Endothelial cell (in vitro differentiated cells): ENCODE data around the gene SLIT2. TPM values are rescaled to one million over a fixed set of nuclear protein-coding genes. Genes with fewer than 3 reads are reported as not detected.
A peak's percentile ranks its signal among the peaks of the same experiment; 100 is the strongest.

Experiments
- DNase-seq: peaks from one replicate; pipeline ENCODE4 v3.0.0; 2021; ENCODE audit warnings: low spot score
- H3K27ac Mint-ChIP-seq: one replicate; pipeline ENCODE4 v1.8.0; 2021; ENCODE audit warnings: mixed read lengths, inconsistent platforms; ENCODE audit not compliant: unreplicated experiment
- H3K27me3 Mint-ChIP-seq: one replicate; pipeline ENCODE4 v1.8.0; 2021; ENCODE audit warnings: mild to moderate bottlenecking, moderate library complexity, mixed read lengths, inconsistent platforms; ENCODE audit not compliant: unreplicated experiment
- H3K36me3 Mint-ChIP-seq: one replicate; pipeline ENCODE4 v1.8.0; 2021; ENCODE audit warnings: mild to moderate bottlenecking, low read depth, mixed read lengths, inconsistent platforms; ENCODE audit not compliant: unreplicated experiment
- H3K4me1 Mint-ChIP-seq: one replicate; pipeline ENCODE4 v1.8.0; 2021; ENCODE audit warnings: mild to moderate bottlenecking, mixed read lengths, inconsistent platforms; ENCODE audit not compliant: unreplicated experiment
- H3K4me3 Mint-ChIP-seq: one replicate; pipeline ENCODE4 v1.8.0; 2021; ENCODE audit warnings: mild to moderate bottlenecking, mixed read lengths, inconsistent platforms; ENCODE audit not compliant: unreplicated experiment
- H3K9me3 Mint-ChIP-seq: one replicate; pipeline ENCODE4 v1.8.0; 2021; ENCODE audit warnings: mixed read lengths, inconsistent platforms; ENCODE audit not compliant: unreplicated experiment
- CTCF ChIP-seq: fragments of 200-600 bp; sonication (generic); IDR thresholded peaks from one replicate; pipeline ENCODE4 v1.5.0; 2021; ENCODE audit warnings: antibody characterized with exemption; ENCODE audit not compliant: unreplicated experiment
- long read RNA-seq: library from polyadenylated mRNA; unstranded; transcript quantifications from one replicate; pipeline ENCODE4 v2.0.0, GENCODE V29; 2020; ENCODE audit not compliant: unreplicated experiment
- total RNA-seq: library from RNA; stranded (reverse); fragmentation: NEBNext Ultra II Directional; extraction: Animal tissue kit (Norgen Biotek cat#: 25700); gene quantifications from one replicate; pipeline ENCODE4 v1.2.1, GENCODE V29; 2021; ENCODE audit not compliant: unreplicated experiment

The SLIT2 gene, protein sequence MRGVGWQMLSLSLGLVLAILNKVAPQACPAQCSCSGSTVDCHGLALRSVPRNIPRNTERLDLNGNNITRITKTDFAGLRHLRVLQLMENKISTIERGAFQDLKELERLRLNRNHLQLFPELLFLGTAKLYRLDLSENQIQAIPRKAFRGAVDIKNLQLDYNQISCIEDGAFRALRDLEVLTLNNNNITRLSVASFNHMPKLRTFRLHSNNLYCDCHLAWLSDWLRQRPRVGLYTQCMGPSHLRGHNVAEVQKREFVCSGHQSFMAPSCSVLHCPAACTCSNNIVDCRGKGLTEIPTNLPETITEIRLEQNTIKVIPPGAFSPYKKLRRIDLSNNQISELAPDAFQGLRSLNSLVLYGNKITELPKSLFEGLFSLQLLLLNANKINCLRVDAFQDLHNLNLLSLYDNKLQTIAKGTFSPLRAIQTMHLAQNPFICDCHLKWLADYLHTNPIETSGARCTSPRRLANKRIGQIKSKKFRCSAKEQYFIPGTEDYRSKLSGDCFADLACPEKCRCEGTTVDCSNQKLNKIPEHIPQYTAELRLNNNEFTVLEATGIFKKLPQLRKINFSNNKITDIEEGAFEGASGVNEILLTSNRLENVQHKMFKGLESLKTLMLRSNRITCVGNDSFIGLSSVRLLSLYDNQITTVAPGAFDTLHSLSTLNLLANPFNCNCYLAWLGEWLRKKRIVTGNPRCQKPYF (N-terminal part only)
- total RNA-seq, result 8.1 TPM
- long read RNA-seq, partial matches to known transcripts, result 1 of 1 reads
- long read RNA-seq, other reads (novel, unspliced or antisense), result 0 of 1 reads

DNA sequence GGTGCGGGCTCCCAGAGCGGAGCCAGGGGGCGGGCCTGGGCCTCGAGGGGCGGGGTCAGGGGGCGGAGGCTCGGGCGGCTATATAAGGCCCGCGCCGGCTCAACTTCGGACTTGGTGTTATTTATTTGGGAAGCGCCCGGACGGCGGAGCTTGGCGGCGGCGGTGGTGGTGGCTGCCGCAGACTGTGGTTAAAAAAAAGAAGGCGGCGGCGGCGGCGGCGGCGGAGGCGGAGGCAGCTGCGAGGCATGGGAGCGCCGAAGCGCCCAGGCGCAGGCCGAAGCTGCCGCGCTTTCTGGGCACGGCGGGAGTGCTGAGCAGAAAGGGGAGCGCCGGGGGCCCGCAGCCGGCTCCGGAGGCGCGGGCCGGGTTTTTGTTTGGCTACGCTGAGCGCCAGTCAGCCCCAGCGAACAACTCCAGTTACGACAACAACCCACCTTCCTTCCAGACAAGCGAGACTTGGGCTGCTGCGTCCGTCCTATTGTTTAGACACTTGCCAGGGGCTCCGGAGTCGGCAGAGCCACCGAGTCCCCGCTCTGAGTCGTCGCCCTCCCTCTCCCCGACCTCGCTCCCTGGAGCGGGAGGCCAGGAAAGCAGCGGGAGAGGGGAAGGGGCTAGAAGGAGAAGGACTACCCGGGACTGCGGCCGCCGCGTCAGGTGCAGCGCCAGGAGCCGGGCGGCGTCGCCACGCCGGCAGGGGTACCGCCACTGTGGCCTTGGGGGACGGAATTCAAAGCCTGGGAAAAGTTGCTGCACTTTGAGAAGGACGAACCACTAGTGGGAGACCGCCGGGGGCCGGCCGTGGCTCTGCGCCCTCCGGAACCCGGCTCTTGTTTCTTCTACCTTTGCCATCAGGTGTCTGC lies at the start of gene SLIT2:
TSS of gene SLIT2 (plus strand) at position 110 of the 860 bp plus-strand sequence. CDS start 1,911 bp downstream, outside the sequence.
- Mint-ChIP-seq H3K27me3 (peaks cover 21% of the 10 kb centered on the region), H3K4me3 (peak within 1 kb of the TSS; percentile 89), H3K27ac (peak within 1 kb of the TSS; percentile 65), H3K4me1 (peaks cover 22% of the 10 kb centered on the region), H3K36me3 (peaks cover 3% of the 10 kb centered on the region), H3K9me3 (no peaks in the 10 kb centered on the region)
- DNase-seq, result peak; percentile 87
- TF ChIP-seq CTCF, result peak; percentile 48

- no peak overlapping the region for H3K4me3 Mint-ChIP-seq
These were observed 48.2 kb upstream of the SLIT2 start for GRCh38 chr4:20203508-20203907.

DNA sequence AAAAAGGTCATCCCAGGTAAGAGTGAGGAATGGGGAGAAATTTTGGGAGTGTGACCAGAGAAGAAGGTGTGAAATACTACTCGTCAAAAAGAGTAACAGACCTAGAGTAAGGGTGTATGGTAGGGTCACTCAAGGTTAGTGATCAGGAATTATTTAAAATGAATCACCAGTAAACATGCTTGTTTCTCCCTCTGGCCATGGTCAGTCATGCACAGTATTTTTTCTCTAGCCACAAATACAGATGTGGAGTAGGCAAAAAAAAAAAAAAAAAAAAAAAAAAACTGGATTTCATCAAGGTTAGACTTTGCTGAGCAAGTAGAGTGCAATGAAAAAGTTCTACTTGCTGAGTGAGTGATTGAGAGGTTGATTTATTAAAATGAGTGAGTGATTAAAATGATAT lies 34.2 kb upstream of the SLIT2 start:
- no peak for DNase-seq
- no peak for TF ChIP-seq CTCF
- H3K36me3 Mint-ChIP-seq, result no peaks in the 10 kb centered on the region
- H3K27me3 Mint-ChIP-seq, result no peaks in the 10 kb centered on the region
- no peak overlapping the region for H3K27ac Mint-ChIP-seq
- H3K4me1 Mint-ChIP-seq, result no peaks in the 10 kb centered on the region
- no peak overlapping the region for H3K4me3 Mint-ChIP-seq
- H3K9me3 Mint-ChIP-seq, result no peaks in the 10 kb centered on the region

More at GRCh38 chr4:20203508-20203907, 48.2 kb upstream of the SLIT2 start:
- no peak for TF ChIP-seq CTCF
- H3K27me3 Mint-ChIP-seq, result no peaks in the 10 kb centered on the region
- no peak overlapping the region for H3K27ac Mint-ChIP-seq
- H3K36me3 Mint-ChIP-seq, result no peaks in the 10 kb centered on the region
- H3K9me3 Mint-ChIP-seq, result no peaks in the 10 kb centered on the region
- H3K4me1 Mint-ChIP-seq, result no peaks in the 10 kb centered on the region
- no peak for DNase-seq

DNA sequence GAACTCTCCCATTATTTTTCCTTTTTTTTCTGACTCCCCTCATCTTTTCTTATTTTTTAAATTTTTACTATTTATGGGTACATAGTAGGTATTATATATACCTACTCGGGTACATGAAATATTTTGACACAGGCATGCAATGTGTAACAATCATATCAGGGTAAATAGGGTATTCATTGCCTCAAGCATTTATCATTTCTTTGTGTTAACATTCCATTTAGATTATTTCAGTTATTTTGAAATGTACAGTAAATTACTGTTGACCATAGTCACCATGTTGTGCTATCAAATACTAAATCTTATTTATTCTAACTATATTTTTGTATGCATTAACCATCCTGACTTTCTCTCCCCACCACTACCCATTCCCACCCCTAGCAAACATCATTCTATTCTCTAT lies 33.8 kb upstream of the SLIT2 start:
- no peaks in the 10 kb centered on the region for H3K4me1 Mint-ChIP-seq
- H3K27ac Mint-ChIP-seq, result no peak overlapping the region
- no peak overlapping the region for H3K4me3 Mint-ChIP-seq
- no peaks in the 10 kb centered on the region for H3K36me3 Mint-ChIP-seq
- no peak for DNase-seq
- H3K9me3 Mint-ChIP-seq, result no peaks in the 10 kb centered on the region
- no peak for TF ChIP-seq CTCF
- no peaks in the 10 kb centered on the region for H3K27me3 Mint-ChIP-seq
